A549 (cell line): ENCODE results near the gene OR51E2.
A peak's percentile ranks its signal among the peaks of the same experiment; 100 is the strongest.

Experiments
- EP300 ChIP-seq, 2 experiments: fragments of >200 bp; sonication (Bioruptor Twin); formaldehyde crosslinking; IDR thresholded peaks; 2 replicates in 1 of 2; 3 replicates in 1 of 2; pipeline ENCODE4 v1.6.1; 2016 to 2017
- HOXA7 ChIP-seq: fragments of 250-450 bp; sonication (Bioruptor Pico); IDR thresholded peaks from 2 replicates; pipeline ENCODE4 v1.5.0; 2020; ENCODE audit warnings: mild to moderate bottlenecking, moderate library complexity
- JUN ChIP-seq, 2 experiments: fragments of >200 bp; sonication (Bioruptor Twin); formaldehyde crosslinking; IDR thresholded peaks; 2 replicates in 1 of 2; 3 replicates in 1 of 2; pipeline ENCODE4 v1.6.1; 2016 to 2017
- JUNB ChIP-seq: fragments of >200 bp; sonication (Bioruptor Twin); formaldehyde crosslinking; IDR thresholded peaks from 2 replicates; pipeline ENCODE4 v1.6.1; 2016
- POLR2AphosphoS2 ChIP-seq: conservative IDR thresholded peaks from 2 replicates; pipeline ENCODE4 v1.6.1; 2012; ENCODE audit warnings: low read length, improper control_type of control experiment, inconsistent platforms
- RAD21 ChIP-seq, 2 experiments: fragments of >200 bp in 1 of 2; sonication (Bioruptor Twin) in 1 of 2; formaldehyde crosslinking in 1 of 2; IDR thresholded peaks in 1 of 2; conservative IDR thresholded peaks in 1 of 2; 2 replicates in 1 of 2; 3 replicates in 1 of 2; pipeline ENCODE4 v1.6.1; 2012 to 2018; ENCODE audit warnings: inconsistent platforms in 1 of 2
- RCOR1 ChIP-seq: fragments of 150-350 bp; IDR thresholded peaks from 2 replicates; pipeline ENCODE4 v1.6.1; 2014; ENCODE audit warnings: antibody characterized with exemption, low read length, low read depth
- ZSCAN20 ChIP-seq: fragments of 250-450 bp; sonication (Bioruptor Pico); IDR thresholded peaks from 2 replicates; pipeline ENCODE4 v1.8.0; 2022; ENCODE audit warnings: mild to moderate bottlenecking, moderate library complexity
- TF ChIP-seq, protein P1 (sequence below): fragments of >200 bp; sonication (Bioruptor Twin); formaldehyde crosslinking; IDR thresholded peaks from 3 replicates; pipeline ENCODE4 v1.5.1; 2016

DNA sequence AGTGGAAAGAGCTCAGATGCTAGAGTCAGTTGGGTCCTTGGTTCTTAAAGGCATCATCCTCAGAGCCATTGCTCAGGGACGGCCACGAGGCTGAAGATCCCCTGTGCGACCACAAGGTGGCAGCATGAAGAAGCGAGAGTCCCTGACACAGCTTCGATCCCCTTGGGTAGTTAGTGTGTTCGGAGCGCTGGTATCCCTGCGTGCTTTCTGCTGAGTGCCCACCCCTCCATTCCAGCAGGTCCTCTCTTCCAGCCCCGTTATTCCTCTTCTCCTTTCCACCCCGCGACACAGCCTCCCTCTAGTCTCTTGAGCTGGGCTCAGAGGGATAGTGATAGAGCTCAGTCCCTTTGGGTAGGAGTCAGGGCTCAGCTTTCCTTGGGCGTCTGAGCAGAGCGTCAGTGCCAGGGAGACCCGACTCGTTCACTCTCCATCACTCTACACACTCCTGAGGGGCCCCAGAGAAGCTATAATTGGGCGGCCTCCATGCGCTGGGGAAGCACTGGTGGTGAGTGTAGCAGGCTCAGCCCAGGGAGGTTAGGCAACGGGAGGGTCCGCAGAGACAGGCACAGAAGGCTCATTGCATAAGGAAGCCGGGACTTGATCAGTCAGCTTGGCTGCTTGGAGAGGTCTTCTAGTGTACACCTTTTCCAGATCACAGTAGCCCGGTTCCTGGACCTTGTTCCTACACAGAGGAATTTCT is 60.5 kb downstream of the OR51E2 start, which contains the start of gene OR51D1:
- TF ChIP-seq RAD21 (conservative IDR thresholded peaks at IDR 0.05 in 1 of 2, IDR thresholded peaks at IDR 0.05 in 1 of 2) (peak; percentile 57 to 74), RCOR1 (no peak), HOXA7 (CRISPR knock-in tag) (no peak), ZSCAN20 (CRISPR knock-in tag) (no peak), POLR2AphosphoS2 (no peak), EP300 (IDR thresholded peaks at IDR 0.05) (no peak), JUNB (no peak), JUN (IDR thresholded peaks at IDR 0.05) (no peak)
- TF ChIP-seq, protein P1, sequence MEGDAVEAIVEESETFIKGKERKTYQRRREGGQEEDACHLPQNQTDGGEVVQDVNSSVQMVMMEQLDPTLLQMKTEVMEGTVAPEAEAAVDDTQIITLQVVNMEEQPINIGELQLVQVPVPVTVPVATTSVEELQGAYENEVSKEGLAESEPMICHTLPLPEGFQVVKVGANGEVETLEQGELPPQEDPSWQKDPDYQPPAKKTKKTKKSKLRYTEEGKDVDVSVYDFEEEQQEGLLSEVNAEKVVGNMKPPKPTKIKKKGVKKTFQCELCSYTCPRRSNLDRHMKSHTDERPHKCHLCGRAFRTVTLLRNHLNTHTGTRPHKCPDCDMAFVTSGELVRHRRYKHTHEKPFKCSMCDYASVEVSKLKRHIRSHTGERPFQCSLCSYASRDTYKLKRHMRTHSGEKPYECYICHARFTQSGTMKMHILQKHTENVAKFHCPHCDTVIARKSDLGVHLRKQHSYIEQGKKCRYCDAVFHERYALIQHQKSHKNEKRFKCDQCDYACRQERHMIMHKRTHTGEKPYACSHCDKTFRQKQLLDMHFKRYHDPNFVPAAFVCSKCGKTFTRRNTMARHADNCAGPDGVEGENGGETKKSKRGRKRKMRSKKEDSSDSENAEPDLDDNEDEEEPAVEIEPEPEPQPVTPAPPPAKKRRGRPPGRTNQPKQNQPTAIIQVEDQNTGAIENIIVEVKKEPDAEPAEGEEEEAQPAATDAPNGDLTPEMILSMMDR: peak; percentile 72
